SK-N-MC (cell line): Measurements from ENCODE around the gene DCHS1.
A peak's percentile ranks its signal among the peaks of the same experiment; 100 is the strongest.
"Not testable (repeated sequence)": the region's sequence is repeated elsewhere in the genome, so short reads cannot be mapped to it uniquely, and the experiment has no call there.

Source experiments
- DNase-seq: peaks from one replicate; pipeline ENCODE4 v3.0.0-alpha.2; 2011; ENCODE audit warnings: low read depth, low spot score
- H3K27ac ChIP-seq: fragments of 200-600 bp; sonication (generic); 2 replicates; pipeline ENCODE4 v1.5.1; 2016; ENCODE audit warnings: mixed run types
- H3K36me3 ChIP-seq: fragments of 200-600 bp; sonication (generic); 2 replicates; pipeline ENCODE4 v1.6.1; 2017; ENCODE audit warnings: antibody characterized with exemption, low read length, mixed read lengths; ENCODE audit not compliant: insufficient read depth
- H3K4me3 ChIP-seq: fragments of 200-600 bp; sonication (generic); 2 replicates; pipeline ENCODE4 v1.5.1; 2016
- H3K9ac ChIP-seq: fragments of 200-600 bp; sonication (generic); 2 replicates; pipeline ENCODE4 v1.8.0; 2017; ENCODE audit warnings: mixed run types, mixed read lengths; ENCODE audit not compliant: insufficient read length
- H3K9me3 ChIP-seq: fragments of 200-600 bp; sonication (generic); 2 replicates; pipeline ENCODE4 v1.6.1; 2017; ENCODE audit warnings: low read depth, mild to moderate bottlenecking, antibody characterized with exemption, low read length, moderate library complexity, mixed read lengths
- EZH2 ChIP-seq: fragments of 200-600 bp; sonication (generic); IDR thresholded peaks from one replicate; pipeline ENCODE4 v1.6.1; 2017; ENCODE audit warnings: antibody characterized with exemption
- FOXP2 ChIP-seq: optimal IDR thresholded peaks from 2 replicates; pipeline ENCODE3; 2011; ENCODE audit warnings: mild to moderate bottlenecking, moderate library complexity; ENCODE audit not compliant: insufficient read depth; ENCODE audit errors: extremely low read length, control extremely low read depth
- POLR2AphosphoS5 ChIP-seq: IDR thresholded peaks from 2 replicates; pipeline ENCODE4 v1.6.1; 2012; ENCODE audit warnings: mild to moderate bottlenecking, low read depth, low read length, borderline replicate concordance

DCHS1 gene

GRCh38 chr11:6692128-6692527 lies 36.5 kb upstream of the DCHS1 start:
- Histone ChIP-seq H3K4me3 (no peak overlapping the region), H3K36me3 (no peaks in the 10 kb centered on the region), H3K27ac (peak overlapping the region; percentile 51; the same call in 1 of the 2 replicates), H3K9me3 (peaks cover 4% of the 10 kb centered on the region; the same call in 1 of the 2 replicates), H3K9ac (no peak overlapping the region)
- DNase-seq, result no peak
- no peak for TF ChIP-seq EZH2
- no peak for TF ChIP-seq POLR2AphosphoS5
- no peak for TF ChIP-seq FOXP2

GRCh38 chr11:6690431-6691132 lies 35.0 kb upstream of the DCHS1 start:
- not testable (repeated sequence) for H3K27ac ChIP-seq, DNase-seq, H3K9ac ChIP-seq, H3K9me3 ChIP-seq, H3K36me3 ChIP-seq, H3K4me3 ChIP-seq

- H3K9me3 ChIP-seq, result peaks cover 4% of the 10 kb centered on the region; the same call in 1 of the 2 replicates
- H3K36me3 ChIP-seq, result no peaks in the 10 kb centered on the region
- no peak overlapping the region for H3K4me3 ChIP-seq
- TF ChIP-seq POLR2AphosphoS5 (no peak), EZH2 (no peak), FOXP2 (no peak)
- no peak overlapping the region for H3K9ac ChIP-seq
- no peak overlapping the region for H3K27ac ChIP-seq
- no peak for DNase-seq
These were observed 32.3 kb upstream of the DCHS1 start for GRCh38 chr11:6687876-6688275.

- no peak for DNase-seq
- peaks cover 4% of the 10 kb centered on the region; the same call in 1 of the 2 replicates for H3K9me3 ChIP-seq
- H3K36me3 ChIP-seq, result peaks cover 14% of the 10 kb centered on the region
- H3K9ac ChIP-seq, result no peak overlapping the region
- TF ChIP-seq EZH2, result no peak
- no peak for TF ChIP-seq POLR2AphosphoS5
- no peak for TF ChIP-seq FOXP2
- H3K27ac ChIP-seq, result peak overlapping the region; percentile 45; the same call in 1 of the 2 replicates
- no peak overlapping the region for H3K4me3 ChIP-seq
These were observed 30.4 kb upstream of the DCHS1 start for GRCh38 chr11:6686006-6686405.

GRCh38 chr11:6684068-6684467 lies 28.5 kb upstream of the DCHS1 start:
- H3K9ac ChIP-seq, result peak overlapping the region; percentile 95
- H3K9me3 ChIP-seq, DNase-seq: not testable (repeated sequence)
- peak overlapping the region; percentile 91 for H3K27ac ChIP-seq
- H3K36me3 ChIP-seq, result peaks cover 28% of the 10 kb centered on the region
- H3K4me3 ChIP-seq, result peak overlapping the region; percentile 99

- Histone ChIP-seq H3K27ac (peak within 1 kb of the TSS; percentile 91), H3K36me3 (peaks cover 28% of the 10 kb centered on the region), H3K4me3 (peak within 1 kb of the TSS; percentile 99), H3K9me3 (no peaks in the 10 kb centered on the region), H3K9ac (peak within 1 kb of the TSS; percentile 98)
- TF ChIP-seq POLR2AphosphoS5 (peak; percentile 98), FOXP2 (peak; percentile 82), EZH2 (no peak)
- DNase-seq, result peak; percentile 96
These were observed 27.6 kb upstream of the DCHS1 start, which contains the start of gene MRPL17 for GRCh38 chr11:6682936-6683861. TSS of gene MRPL17 (minus strand) at chr11:6683340. CDS start at chr11:6683296, 44 bp downstream.

GRCh38 chr11:6682591-6682935 lies 27.0 kb upstream of the DCHS1 start:
- no peak for DNase-seq
- Histone ChIP-seq H3K9me3 (no peaks in the 10 kb centered on the region), H3K4me3 (peak overlapping the region; percentile 99), H3K27ac (peak overlapping the region; percentile 76), H3K36me3 (peaks cover 28% of the 10 kb centered on the region), H3K9ac (peak overlapping the region; percentile 98)
- TF ChIP-seq FOXP2 (no peak), EZH2 (no peak), POLR2AphosphoS5 (no peak)

GRCh38 chr11:6681949-6682348 lies 26.3 kb upstream of the DCHS1 start:
- TF ChIP-seq FOXP2, result no peak
- no peak for TF ChIP-seq POLR2AphosphoS5
- no peak for TF ChIP-seq EZH2
- no peak overlapping the region for H3K27ac ChIP-seq
- peak overlapping the region; percentile 98 for H3K9ac ChIP-seq
- no peaks in the 10 kb centered on the region for H3K9me3 ChIP-seq
- peak overlapping the region; percentile 99 for H3K4me3 ChIP-seq
- no peak for DNase-seq
- peaks cover 28% of the 10 kb centered on the region for H3K36me3 ChIP-seq

GRCh38 chr11:6681505-6681904 lies 25.9 kb upstream of the DCHS1 start:
- TF ChIP-seq EZH2 (no peak), FOXP2 (no peak), POLR2AphosphoS5 (no peak)
- Histone ChIP-seq H3K27ac (peak overlapping the region; percentile 73), H3K4me3 (peak overlapping the region; percentile 99)

More at GRCh38 chr11:6681505-6681904, 25.9 kb upstream of the DCHS1 start:
- Histone ChIP-seq H3K36me3 (peaks cover 28% of the 10 kb centered on the region), H3K9me3 (no peaks in the 10 kb centered on the region), H3K9ac (peak overlapping the region; percentile 98)
- DNase-seq, result no peak
